T-helper 22 cell (primary cell): ENCODE measurements around the gene CASP5.

ENCODE experiments used
- DNase-seq: peaks from one replicate; pipeline ENCODE4 v3.0.0-alpha.2; 2020; ENCODE audit warnings: low read depth

CASP5 gene

DNA sequence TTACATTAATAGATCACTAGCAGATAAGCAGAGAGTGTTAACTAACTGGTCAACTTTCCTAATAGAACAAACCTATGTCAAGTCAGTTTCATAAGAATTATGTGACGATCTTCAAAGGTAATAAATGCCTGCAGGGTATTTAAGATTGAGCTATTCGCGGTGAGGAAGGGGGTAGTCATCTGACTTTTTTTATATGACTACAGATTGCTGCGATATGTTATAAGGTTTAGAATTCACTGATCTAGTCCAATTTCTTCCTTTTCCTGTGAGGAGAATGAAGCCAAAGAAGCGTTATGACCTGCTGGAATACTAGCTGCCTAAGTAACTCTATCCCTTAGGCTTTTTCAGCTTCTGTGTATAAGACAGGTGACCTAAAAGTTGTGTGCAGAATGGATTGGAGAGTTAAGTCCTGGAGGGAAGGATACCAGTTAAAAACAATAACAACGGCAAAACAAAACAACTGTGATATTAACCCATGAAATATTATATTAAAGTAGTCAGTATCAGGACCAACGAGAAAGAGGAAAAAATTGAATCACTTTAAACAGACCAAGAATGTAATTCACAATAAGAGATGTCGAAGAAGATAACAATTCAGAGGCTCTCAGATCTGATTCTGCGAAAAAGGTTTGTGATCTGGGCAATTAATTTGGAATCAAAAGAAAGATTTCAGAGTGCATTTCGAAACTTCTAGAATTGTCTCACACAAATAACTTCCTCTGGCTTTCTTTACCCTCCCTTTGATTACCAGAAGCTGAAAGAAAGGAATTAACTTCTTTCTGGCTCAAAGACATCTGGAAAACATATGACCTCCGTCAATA, 55.2 kb downstream of the CASP5 start:
- DNase-seq: no peak

- DNase-seq: no peak
These were observed 57.2 kb downstream of the CASP5 start for GRCh38 chr11:104965735-104966134.

GRCh38 chr11:104964247-104964646, 58.7 kb downstream of the CASP5 start:
- no peak for DNase-seq

DNA sequence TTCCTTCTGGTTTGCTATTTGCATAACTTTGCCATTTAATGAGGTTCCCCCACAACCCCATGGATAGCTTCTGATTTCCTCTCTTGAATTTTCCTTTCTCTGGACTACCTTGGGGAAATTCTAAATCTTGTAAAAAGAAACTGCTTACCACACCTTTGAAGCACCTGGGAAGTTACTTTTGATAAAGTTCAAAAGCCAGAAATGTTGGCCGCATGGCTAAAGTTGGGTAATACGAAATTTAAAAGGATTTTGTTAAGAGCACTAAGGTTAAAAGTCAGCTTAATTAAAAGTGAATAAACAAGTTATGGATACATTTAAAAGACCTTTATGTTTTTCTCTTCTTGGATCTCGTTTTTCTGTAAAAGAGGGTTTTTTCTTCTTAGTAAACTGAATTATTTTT, 60.1 kb downstream of the CASP5 start:
- no peak for DNase-seq

DNA sequence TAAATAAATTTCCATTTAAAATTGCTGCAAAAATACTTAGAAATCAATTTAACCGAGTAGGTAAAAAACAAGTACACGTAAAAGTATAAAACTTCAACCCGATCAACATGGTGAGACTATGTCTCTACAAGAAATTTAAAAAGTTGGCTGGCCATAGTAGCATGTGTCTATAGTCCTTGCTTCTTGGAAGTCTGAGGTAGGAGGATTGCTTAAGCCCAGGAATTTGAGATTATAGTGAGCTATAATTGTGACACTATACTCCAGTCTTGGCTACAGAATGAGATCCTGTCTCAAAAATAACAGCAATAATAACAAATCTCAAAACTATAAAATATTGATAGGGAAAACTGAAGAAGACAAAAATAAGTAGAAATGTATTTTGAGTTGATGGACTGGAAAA, 65.7 kb downstream of the CASP5 start:
- DNase-seq: no peak

- DNase-seq: no peak
These were observed 66.4 kb downstream of the CASP5 start for GRCh38 chr11:104956528-104956927.

DNA sequence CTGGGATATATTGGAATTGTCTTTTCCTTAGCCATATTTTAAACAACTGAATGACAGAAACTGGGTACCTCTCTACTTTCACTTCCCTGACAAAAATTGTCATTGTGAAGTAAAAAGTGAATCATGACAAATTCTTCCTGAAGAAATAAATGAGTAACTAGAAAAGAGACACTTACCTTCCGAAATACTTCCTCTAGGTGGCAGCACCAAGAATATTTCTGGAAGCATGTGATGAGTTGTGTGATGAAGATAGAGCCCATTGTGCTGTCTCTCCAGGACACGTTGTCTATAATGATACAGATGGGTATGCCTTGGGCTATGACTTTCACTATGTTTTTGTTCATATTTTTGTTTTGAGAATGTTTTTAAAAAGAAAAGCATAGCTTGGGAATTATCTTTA, 76.1 kb downstream of the CASP5 start:
- no peak for DNase-seq
